ENCODE results near the gene YBX2. TPM values are rescaled to one million over a fixed set of nuclear protein-coding genes. Genes with fewer than 3 reads are reported as not detected.
"Not testable (repeated sequence)": the region's sequence is repeated elsewhere in the genome, so short reads cannot be mapped to it uniquely, and the experiment has no call there.

The YBX2 gene
- total and polyA plus RNA-seq, 2 donors (not counting 1 experiment from before 2014, with no cell fraction given), result under 0.01 TPM; not detected in 1

DNA sequence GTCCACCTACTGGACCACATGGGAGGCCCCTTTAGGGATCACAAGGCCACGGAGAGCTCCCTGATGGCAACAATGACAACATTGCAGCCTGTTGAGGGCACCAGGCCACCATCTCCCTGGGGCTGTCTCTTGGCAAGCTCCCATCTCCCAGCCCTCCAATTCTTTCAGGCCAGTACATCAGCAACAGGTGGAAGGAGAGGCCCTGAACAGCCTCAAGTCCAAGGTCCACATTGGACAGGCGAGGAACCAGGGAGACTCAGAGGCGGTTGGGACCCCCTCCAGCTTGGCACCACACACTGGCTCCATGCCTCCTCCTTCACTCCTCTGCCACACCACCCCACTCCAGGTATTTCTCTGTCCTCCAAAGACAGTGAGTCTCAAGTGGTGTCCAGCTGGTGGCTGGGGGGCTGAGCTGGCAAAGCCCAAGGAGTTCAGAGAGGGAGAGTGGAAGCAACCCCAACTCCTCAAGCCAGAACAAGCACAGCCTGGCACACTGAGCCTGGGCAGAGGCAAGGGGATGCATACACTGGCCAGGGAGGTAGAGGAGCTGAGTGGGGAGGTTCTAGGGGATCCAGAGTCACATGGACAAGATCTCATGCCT lies 40.6 kb upstream of the YBX2 start:
- no peak overlapping the region for H2AFZ ChIP-seq (ENCODE audit: low read length)
- H3K27me3 ChIP-seq (ENCODE audit: control insufficient read depth, insufficient read depth, low read length), result peaks cover 11% of the 10 kb centered on the region
- no peak overlapping the region for H3K4me2 ChIP-seq (ENCODE audit: extremely low read depth, insufficient read depth, low read length)
- no peak overlapping the region for H3K27ac ChIP-seq (ENCODE audit: insufficient read depth, low read length)
- H3K79me2 ChIP-seq (ENCODE audit: control insufficient read depth, insufficient read depth, low read length), result no peaks in the 10 kb centered on the region
- TF ChIP-seq, protein P1, sequence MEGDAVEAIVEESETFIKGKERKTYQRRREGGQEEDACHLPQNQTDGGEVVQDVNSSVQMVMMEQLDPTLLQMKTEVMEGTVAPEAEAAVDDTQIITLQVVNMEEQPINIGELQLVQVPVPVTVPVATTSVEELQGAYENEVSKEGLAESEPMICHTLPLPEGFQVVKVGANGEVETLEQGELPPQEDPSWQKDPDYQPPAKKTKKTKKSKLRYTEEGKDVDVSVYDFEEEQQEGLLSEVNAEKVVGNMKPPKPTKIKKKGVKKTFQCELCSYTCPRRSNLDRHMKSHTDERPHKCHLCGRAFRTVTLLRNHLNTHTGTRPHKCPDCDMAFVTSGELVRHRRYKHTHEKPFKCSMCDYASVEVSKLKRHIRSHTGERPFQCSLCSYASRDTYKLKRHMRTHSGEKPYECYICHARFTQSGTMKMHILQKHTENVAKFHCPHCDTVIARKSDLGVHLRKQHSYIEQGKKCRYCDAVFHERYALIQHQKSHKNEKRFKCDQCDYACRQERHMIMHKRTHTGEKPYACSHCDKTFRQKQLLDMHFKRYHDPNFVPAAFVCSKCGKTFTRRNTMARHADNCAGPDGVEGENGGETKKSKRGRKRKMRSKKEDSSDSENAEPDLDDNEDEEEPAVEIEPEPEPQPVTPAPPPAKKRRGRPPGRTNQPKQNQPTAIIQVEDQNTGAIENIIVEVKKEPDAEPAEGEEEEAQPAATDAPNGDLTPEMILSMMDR (conservative IDR thresholded peaks at IDR 0.05 in 1 of 2, IDR thresholded peaks at IDR 0.05 in 1 of 2; ENCODE audit: low read depth in 1 of 2, low read length in 2 of 2), result no peak
- TF ChIP-seq EZH2 (IDR thresholded peaks at IDR 0.05; ENCODE audit: low read length, missing control alignments), result no peak
- H3K4me1 ChIP-seq (ENCODE audit: control insufficient read depth, extremely low read depth, insufficient read depth, low read length), result no peaks in the 10 kb centered on the region
- H3K9ac ChIP-seq (ENCODE audit: insufficient read depth, low read length), result no peak overlapping the region
- H3K9me3 ChIP-seq (ENCODE audit: control insufficient read depth, insufficient read depth, low read depth, low read length), result no peaks in the 10 kb centered on the region
- no peaks in the 10 kb centered on the region for H4K20me1 ChIP-seq (ENCODE audit: control insufficient read depth, extremely low read depth, insufficient read depth, low read length)
- H3K4me3 ChIP-seq (replicated peaks in 1 of 4; ENCODE audit: control extremely low read depth in 1 of 4, insufficient read depth in 1 of 4, low read depth in 3 of 4, low read length in 4 of 4), result no peak overlapping the region
- no peak for DNase-seq (ENCODE audit: low read depth in 2 of 2)
- H3K36me3 ChIP-seq (ENCODE audit: control insufficient read depth, insufficient read depth, low read length), result no peaks in the 10 kb centered on the region

DNA sequence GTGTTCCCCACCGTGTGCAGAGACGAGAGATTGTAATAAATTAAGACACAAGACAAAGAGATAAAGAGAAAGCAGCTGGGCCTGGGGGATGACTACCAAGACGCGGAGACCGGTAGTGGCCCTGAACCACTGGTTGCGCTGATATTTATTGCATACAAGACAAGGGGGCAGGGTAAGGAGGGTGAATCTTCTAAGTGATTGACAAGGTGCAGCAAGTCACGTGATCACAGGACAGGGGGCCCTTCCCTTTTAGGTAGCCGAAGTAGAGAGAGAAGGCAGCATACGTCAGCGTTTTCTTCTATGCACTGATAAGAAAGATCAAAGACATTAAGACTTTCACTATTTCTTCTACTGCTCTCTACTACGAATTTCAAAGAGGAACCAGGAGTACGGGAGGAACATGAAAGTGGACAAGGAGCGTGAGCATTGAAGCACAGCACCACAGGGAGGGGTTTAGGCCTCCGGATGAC lies 38.2 kb upstream of the YBX2 start:
- not testable (repeated sequence) for H3K4me3 ChIP-seq (replicated peaks in 1 of 4; ENCODE audit: control extremely low read depth in 1 of 4, insufficient read depth in 1 of 4, low read depth in 3 of 4, low read length in 4 of 4); DNase-seq (ENCODE audit: low read depth in 2 of 2); H3K36me3 ChIP-seq (ENCODE audit: control insufficient read depth, insufficient read depth, low read length); H2AFZ ChIP-seq (ENCODE audit: low read length); H3K4me2 ChIP-seq (ENCODE audit: extremely low read depth, insufficient read depth, low read length); H3K9me3 ChIP-seq (ENCODE audit: control insufficient read depth, insufficient read depth, low read depth, low read length); H3K4me1 ChIP-seq (ENCODE audit: control insufficient read depth, extremely low read depth, insufficient read depth, low read length); H3K79me2 ChIP-seq (ENCODE audit: control insufficient read depth, insufficient read depth, low read length); H4K20me1 ChIP-seq (ENCODE audit: control insufficient read depth, extremely low read depth, insufficient read depth, low read length); H3K27me3 ChIP-seq (ENCODE audit: control insufficient read depth, insufficient read depth, low read length); H3K27ac ChIP-seq (ENCODE audit: insufficient read depth, low read length); H3K9ac ChIP-seq (ENCODE audit: insufficient read depth, low read length)

DNA sequence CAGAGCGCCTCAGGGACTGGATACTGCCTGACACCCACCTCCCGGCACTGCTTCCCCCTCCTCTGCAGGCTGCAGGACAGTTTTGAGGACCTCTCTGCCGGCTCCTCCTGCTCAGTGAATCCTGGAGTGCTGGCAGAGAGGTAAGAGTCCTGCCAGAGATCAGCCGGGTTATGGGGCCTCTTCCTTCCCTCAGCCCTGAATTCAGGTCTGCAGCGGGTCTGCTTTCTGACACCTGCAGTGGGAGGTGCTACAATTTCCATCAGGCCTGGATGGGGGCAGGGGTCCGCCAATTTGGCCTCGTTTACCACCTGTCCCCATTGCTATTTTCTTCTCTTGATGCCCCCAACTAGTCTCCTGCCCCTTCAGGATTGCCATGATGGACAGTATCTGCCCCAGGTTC lies 37.7 kb upstream of the YBX2 start:
- no peak overlapping the region for H3K27ac ChIP-seq (ENCODE audit: insufficient read depth, low read length)

More for the DNA sequence above, 37.7 kb upstream of the YBX2 start:
- Histone ChIP-seq H3K79me2 (ENCODE audit: control insufficient read depth, insufficient read depth, low read length) (peaks cover 6% of the 10 kb centered on the region), H3K9me3 (ENCODE audit: control insufficient read depth, insufficient read depth, low read depth, low read length) (no peaks in the 10 kb centered on the region), H3K4me1 (ENCODE audit: control insufficient read depth, extremely low read depth, insufficient read depth, low read length) (no peaks in the 10 kb centered on the region), H3K36me3 (ENCODE audit: control insufficient read depth, insufficient read depth, low read length) (no peaks in the 10 kb centered on the region), H3K4me2 (ENCODE audit: extremely low read depth, insufficient read depth, low read length) (no peak overlapping the region), H4K20me1 (ENCODE audit: control insufficient read depth, extremely low read depth, insufficient read depth, low read length) (no peaks in the 10 kb centered on the region), H3K4me3 (replicated peaks in 1 of 4; ENCODE audit: control extremely low read depth in 1 of 4, insufficient read depth in 1 of 4, low read depth in 3 of 4, low read length in 4 of 4) (no peak overlapping the region), H3K27me3 (ENCODE audit: control insufficient read depth, insufficient read depth, low read length) (peaks cover 7% of the 10 kb centered on the region), H3K9ac (ENCODE audit: insufficient read depth, low read length) (no peak overlapping the region), H2AFZ (ENCODE audit: low read length) (no peak overlapping the region)
- TF ChIP-seq, protein P1 (conservative IDR thresholded peaks at IDR 0.05 in 1 of 2, IDR thresholded peaks at IDR 0.05 in 1 of 2; ENCODE audit: low read depth in 1 of 2, low read length in 2 of 2), result no peak
- DNase-seq (ENCODE audit: low read depth in 2 of 2), result no peak

All from fibroblast of lung (primary cell).